ENCODE results near the gene PLS1. TPM values are rescaled to one million over a fixed set of nuclear protein-coding genes. Genes with fewer than 3 reads are reported as not detected.
A peak's percentile ranks its signal among the peaks of the same experiment; 100 is the strongest.

The PLS1 gene
- total RNA-seq, 2 donors from 2014 or later = 11.3 to 26.4 TPM

DNA sequence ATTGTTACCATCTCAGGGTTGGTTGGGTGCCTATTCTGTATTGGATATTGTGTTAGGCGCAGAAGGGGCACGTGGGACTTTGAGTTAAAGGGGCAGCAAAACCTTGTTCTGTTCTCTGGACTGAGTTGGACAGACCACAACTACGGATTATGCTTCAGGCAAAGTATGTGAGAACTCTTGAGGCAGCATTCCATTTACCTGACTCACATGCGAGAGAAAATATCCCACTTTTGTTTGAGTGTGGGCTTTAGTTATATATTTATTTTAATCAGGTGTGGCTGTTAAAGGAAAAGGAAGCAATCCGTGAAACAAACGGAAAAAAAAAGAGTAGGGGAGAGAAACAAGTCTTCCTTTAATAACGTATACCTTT, 627 bp upstream of the PLS1 start:
- DNase-seq = no peak
- H3K4me3 ChIP-seq (ENCODE audit: low read length) = peak overlapping the region; percentile 97
- Mint-ChIP-seq H3K4me1 (peaks cover 16% of the 10 kb centered on the region), H3K36me3 (ENCODE audit: low read depth) (peaks cover 2% of the 10 kb centered on the region), H3K27ac (no peak overlapping the region), H3K9me3 (no peaks in the 10 kb centered on the region), H3K27me3 (ENCODE audit: insufficient read depth) (peaks cover 9% of the 10 kb centered on the region), H3K4me3 (peak overlapping the region; percentile 74)
- no peaks in the 10 kb centered on the region for H3K36me3 ChIP-seq (ENCODE audit: control insufficient read depth, insufficient read depth, low read length)
- peak overlapping the region; percentile 50 for H3K9ac ChIP-seq (ENCODE audit: extremely low read depth, low read length, poor library complexity, severe bottlenecking)
- no peak overlapping the region for H3K27ac ChIP-seq (ENCODE audit: low read depth, low read length)
- no peak for TF ChIP-seq CTCF (conservative IDR thresholded peaks at IDR 0.05)
- no peaks in the 10 kb centered on the region for H3K9me3 ChIP-seq (ENCODE audit: control insufficient read depth, low read length)
- H3K27me3 ChIP-seq (ENCODE audit: control insufficient read depth, insufficient read depth, low read length, poor library complexity, severe bottlenecking) = no peaks in the 10 kb centered on the region
- no peaks in the 10 kb centered on the region for H3K4me1 ChIP-seq (ENCODE audit: control insufficient read depth, insufficient read depth, low read length)
- 20 to 31% methylated on average over 4 to 7 of the region's 7 CpGs for WGBS, 2 experiments (ENCODE audit: insufficient coverage in 1 of 2, insufficient read length in 1 of 2)

DNA sequence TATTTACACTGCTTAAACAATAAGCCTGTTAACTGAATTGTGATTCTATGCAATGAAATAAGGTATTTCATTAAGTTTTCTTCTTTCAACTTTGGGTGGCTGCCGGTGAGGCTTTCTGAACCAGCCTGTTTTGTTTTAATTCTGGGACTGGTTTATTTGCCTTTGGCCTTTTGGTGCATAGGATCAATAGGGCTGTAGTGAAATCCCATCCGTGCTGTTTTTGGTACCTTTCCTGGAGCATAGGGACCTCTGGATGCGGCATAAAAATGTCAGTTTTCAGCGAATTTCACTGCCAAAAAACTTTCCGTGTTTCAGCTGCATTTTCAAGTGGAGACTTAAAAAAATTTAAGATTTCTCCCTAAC, 514 bp downstream of the PLS1 start:
- Histone ChIP-seq H3K27ac (ENCODE audit: low read depth, low read length) (no peak overlapping the region), H3K27me3 (ENCODE audit: control insufficient read depth, insufficient read depth, low read length, poor library complexity, severe bottlenecking) (no peaks in the 10 kb centered on the region), H3K36me3 (ENCODE audit: control insufficient read depth, insufficient read depth, low read length) (no peaks in the 10 kb centered on the region), H3K9ac (ENCODE audit: extremely low read depth, low read length, poor library complexity, severe bottlenecking) (peak overlapping the region; percentile 50), H3K4me1 (ENCODE audit: control insufficient read depth, insufficient read depth, low read length) (no peaks in the 10 kb centered on the region), H3K9me3 (ENCODE audit: control insufficient read depth, low read length) (no peaks in the 10 kb centered on the region), H3K4me3 (ENCODE audit: low read length) (peak overlapping the region; percentile 97)
- Mint-ChIP-seq H3K4me1 (peaks cover 16% of the 10 kb centered on the region), H3K27me3 (ENCODE audit: insufficient read depth) (peaks cover 9% of the 10 kb centered on the region), H3K36me3 (ENCODE audit: low read depth) (peaks cover 2% of the 10 kb centered on the region), H3K27ac (peak overlapping the region; percentile 72), H3K4me3 (peak overlapping the region; percentile 74), H3K9me3 (no peaks in the 10 kb centered on the region)
- no peak for DNase-seq
- 13 to 17% methylated on average over 5 of the region's 5 CpGs for WGBS, 2 experiments (ENCODE audit: insufficient coverage in 1 of 2, insufficient read length in 1 of 2)
- no peak for TF ChIP-seq CTCF (conservative IDR thresholded peaks at IDR 0.05)

DNA sequence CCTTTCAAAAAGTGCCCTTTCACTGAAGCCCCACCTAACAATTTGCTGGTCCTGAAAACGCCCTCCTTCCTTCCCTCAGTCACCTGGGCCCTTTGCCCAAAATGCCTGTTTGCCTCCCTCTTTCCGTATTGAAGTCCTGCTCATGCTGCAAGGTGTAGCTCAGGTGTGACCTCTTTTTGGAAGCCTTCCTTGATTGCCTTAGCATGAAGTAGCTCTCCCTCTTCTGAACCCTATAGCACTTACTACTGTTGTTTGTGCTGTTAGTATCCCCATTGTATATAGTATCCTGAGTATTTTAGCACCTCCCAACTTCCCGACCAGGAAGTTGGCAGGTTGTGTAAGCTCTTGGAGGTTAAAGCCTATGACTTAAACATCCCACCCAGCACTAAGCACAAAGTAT, 1.7 kb downstream of the PLS1 start:
- Mint-ChIP-seq H3K36me3 (ENCODE audit: low read depth) (peaks cover 2% of the 10 kb centered on the region), H3K4me3 (no peak overlapping the region), H3K9me3 (no peaks in the 10 kb centered on the region), H3K27ac (no peak overlapping the region), H3K4me1 (peaks cover 16% of the 10 kb centered on the region), H3K27me3 (ENCODE audit: insufficient read depth) (peaks cover 9% of the 10 kb centered on the region)
- no peak overlapping the region for H3K4me3 ChIP-seq (ENCODE audit: low read length)
- DNase-seq = peak; percentile 51
- H3K27me3 ChIP-seq (ENCODE audit: control insufficient read depth, insufficient read depth, low read length, poor library complexity, severe bottlenecking) = no peaks in the 10 kb centered on the region
- TF ChIP-seq CTCF (conservative IDR thresholded peaks at IDR 0.05) = no peak
- no peaks in the 10 kb centered on the region for H3K4me1 ChIP-seq (ENCODE audit: control insufficient read depth, insufficient read depth, low read length)
- H3K27ac ChIP-seq (ENCODE audit: low read depth, low read length) = no peak overlapping the region
- 73 to 75% methylated on average over 1 to 2 of the region's 3 CpGs for WGBS, 2 experiments (ENCODE audit: insufficient coverage in 1 of 2, insufficient read length in 1 of 2)
- no peak overlapping the region for H3K9ac ChIP-seq (ENCODE audit: extremely low read depth, low read length, poor library complexity, severe bottlenecking)
- no peaks in the 10 kb centered on the region for H3K9me3 ChIP-seq (ENCODE audit: control insufficient read depth, low read length)
- no peaks in the 10 kb centered on the region for H3K36me3 ChIP-seq (ENCODE audit: control insufficient read depth, insufficient read depth, low read length)
